Natural killer cell (primary cell): Measurements from ENCODE around the gene ARRB1. TPM values are rescaled to one million over a fixed set of nuclear protein-coding genes. Genes with fewer than 3 reads are reported as not detected.

Experiments used
- ATAC-seq, 3 donors: fragments of 150-1000 bp in 2 of 3; fragments of 200-7000 bp in 1 of 3; cut with Tn5 transposase; 1 replicate in 1 of 3; 2 replicates in 2 of 3; pipeline ENCODE4 v1.10.0; 2021; ENCODE audit warnings: mild to moderate bottlenecking in 2 of 3, moderate library complexity in 2 of 3
- DNase-seq, 2 donors: peaks; one replicate each; pipeline versions ENCODE4 v3.0.0 to v3.0.0-alpha.2; 2013 to 2021; ENCODE audit warnings: mixed read lengths in 1 of 2
- H3K27ac ChIP-seq: one replicate; pipeline ENCODE4 v1.5.1; 2013; ENCODE audit warnings: mild to moderate bottlenecking, low read length
- H3K27me3 ChIP-seq: one replicate; pipeline ENCODE4 v1.6.1; 2013; ENCODE audit warnings: low read length; ENCODE audit not compliant: control insufficient read depth, insufficient read depth
- H3K36me3 ChIP-seq: one replicate; pipeline ENCODE4 v1.6.1; 2013; ENCODE audit warnings: low read length; ENCODE audit not compliant: control insufficient read depth, insufficient read depth
- H3K4me1 ChIP-seq: one replicate; pipeline ENCODE4 v1.6.1; 2013; ENCODE audit warnings: low read length; ENCODE audit not compliant: control insufficient read depth, insufficient read depth
- H3K4me3 ChIP-seq: one replicate; pipeline ENCODE4 v1.5.1; 2013; ENCODE audit warnings: low read length
- H3K9me3 ChIP-seq: one replicate; pipeline ENCODE4 v1.6.1; 2013; ENCODE audit warnings: low read length; ENCODE audit not compliant: control insufficient read depth, insufficient read depth
- H3K27ac Mint-ChIP-seq, 2 donors: one replicate each; pipeline ENCODE4 v1.8.0; 2022; ENCODE audit warnings: mild to moderate bottlenecking in 2 of 2, mixed read lengths in 2 of 2, moderate library complexity in 1 of 2
- H3K27me3 Mint-ChIP-seq, 2 donors: one replicate each; pipeline ENCODE4 v1.8.0; 2022; ENCODE audit warnings: low read depth in 2 of 2, mixed read lengths in 2 of 2
- H3K36me3 Mint-ChIP-seq: one replicate; pipeline ENCODE4 v1.8.0; 2022; ENCODE audit warnings: mixed read lengths
- H3K4me1 Mint-ChIP-seq, 2 donors: one replicate each; pipeline ENCODE4 v1.8.0; 2022; ENCODE audit warnings: mixed read lengths in 2 of 2
- H3K4me3 Mint-ChIP-seq: one replicate; pipeline ENCODE4 v1.8.0; 2022; ENCODE audit warnings: mild to moderate bottlenecking, moderate library complexity, mixed read lengths
- H3K9me3 Mint-ChIP-seq, 2 donors: one replicate each; pipeline ENCODE4 v1.8.0; 2022; ENCODE audit warnings: mixed read lengths in 2 of 2
- CTCF ChIP-seq: fragments of 200-600 bp; IDR thresholded peaks from one replicate; pipeline ENCODE4 v1.8.0; 2022; ENCODE audit warnings: antibody characterized with exemption
- WGBS: methylation state at CpG from one replicate; pipeline ENCODE4 v1.1.7; 2013; ENCODE audit warnings: missing lambda C conversion rate; ENCODE audit not compliant: insufficient coverage; 5-methylcytosine and 5-hydroxymethylcytosine counted together
- intact Hi-C: fragments of 100-400 bp; cut with micrococcal nuclease; formaldehyde crosslinking; loops from one replicate; pipeline ENCODE4 v1.14.2; 2022
- total RNA-seq, 4 donors: library from RNA; stranded (reverse); fragments of 120-200 nt in 1 of 4; gene quantifications; one replicate each; pipeline versions ENCODE4 v1.2.3 to v1.2.4, GENCODE V29; 2013 to 2022

ARRB1 gene
- total RNA-seq, 3 donors from 2014 or later (not counting 1 experiment from before 2014, with no cell fraction given): 128 to 200 (median 174) TPM

GRCh38 chr11:75323609-75324008, 27.9 kb downstream of the ARRB1 start:
- peak overlapping the region in 1 of 2 donors; percentile 81 for H3K27ac Mint-ChIP-seq
- H3K27me3 Mint-ChIP-seq: no peaks in the 10 kb centered on the region
- no peaks in the 10 kb centered on the region for H3K36me3 Mint-ChIP-seq
- TF ChIP-seq CTCF: no peak
- ATAC-seq: no peak
- peaks cover 13% of the 10 kb centered on the region for H3K36me3 ChIP-seq
- no peak overlapping the region for H3K4me3 Mint-ChIP-seq
- H3K9me3 ChIP-seq: no peaks in the 10 kb centered on the region
- H3K27me3 ChIP-seq: no peaks in the 10 kb centered on the region
- DNase-seq: no peak
- H3K4me1 Mint-ChIP-seq: peaks cover 72 to 82% of the 10 kb centered on the region in 2 donors
- 90% methylated on average over 2 of the region's 7 CpGs for WGBS
- intact Hi-C loops: no loop called here
- H3K27ac ChIP-seq: no peak overlapping the region
- no peak overlapping the region for H3K4me3 ChIP-seq
- no peaks in the 10 kb centered on the region for H3K9me3 Mint-ChIP-seq
- peaks cover 17% of the 10 kb centered on the region for H3K4me1 ChIP-seq

- Mint-ChIP-seq H3K4me3 (no peak overlapping the region), H3K9me3 (no peaks in the 10 kb centered on the region), H3K27ac (peak overlapping the region; percentile 18 to 71), H3K36me3 (no peaks in the 10 kb centered on the region), H3K27me3 (no peaks in the 10 kb centered on the region), H3K4me1 (peaks cover 61 to 81% of the 10 kb centered on the region in 2 donors)
- Histone ChIP-seq H3K27ac (no peak overlapping the region), H3K27me3 (no peaks in the 10 kb centered on the region), H3K36me3 (peaks cover 10% of the 10 kb centered on the region), H3K9me3 (no peaks in the 10 kb centered on the region), H3K4me3 (no peak overlapping the region), H3K4me1 (peaks cover 21% of the 10 kb centered on the region)
- TF ChIP-seq CTCF: no peak
- DNase-seq: no peak
- 90% methylated on average over 5 of the region's 5 CpGs for WGBS
- intact Hi-C loops: no loop called here
- ATAC-seq: no peak
These were observed 30.8 kb downstream of the ARRB1 start for GRCh38 chr11:75320643-75321042.

GRCh38 chr11:75320046-75320618, 31.3 kb downstream of the ARRB1 start:
- H3K27me3 Mint-ChIP-seq: no peaks in the 10 kb centered on the region
- H3K36me3 Mint-ChIP-seq: no peaks in the 10 kb centered on the region
- Histone ChIP-seq H3K4me3 (no peak overlapping the region), H3K4me1 (peaks cover 26% of the 10 kb centered on the region), H3K9me3 (no peaks in the 10 kb centered on the region), H3K27ac (no peak overlapping the region), H3K27me3 (no peaks in the 10 kb centered on the region), H3K36me3 (peaks cover 10% of the 10 kb centered on the region)
- 81% methylated on average over 5 of the region's 6 CpGs for WGBS
- ATAC-seq: no peak
- H3K4me1 Mint-ChIP-seq: peaks cover 65 to 86% of the 10 kb centered on the region in 2 donors
- DNase-seq: no peak
- intact Hi-C loops: no loop called here
- H3K9me3 Mint-ChIP-seq: no peaks in the 10 kb centered on the region
- H3K27ac Mint-ChIP-seq: peak overlapping the region; percentile 67 to 71
- no peak overlapping the region for H3K4me3 Mint-ChIP-seq
- TF ChIP-seq CTCF: no peak
